SK-N-SH (cell line): ENCODE measurements around the gene MRAP2. TPM values are rescaled to one million over a fixed set of nuclear protein-coding genes. Genes with fewer than 3 reads are reported as not detected.
"Not testable (repeated sequence)": the region's sequence is repeated elsewhere in the genome, so short reads cannot be mapped to it uniquely, and the experiment has no call there.

Source experiments
- CTCF ChIA-PET: fragments of 300-600, 350-600 bp; formaldehyde crosslinking; extraction: SDS; loops from one replicate; lab custom pipeline; 2021; lab: Yijun Ruan, JAX
- POLR2A ChIA-PET: fragments of 350-600 bp; sonication (Branson Sonifier 250); formaldehyde crosslinking; extraction: SDS; loops from one replicate; lab custom pipeline; 2020; ENCODE audit warnings: antibody characterized with exemption, inconsistent platforms; lab: Yijun Ruan, JAX
- DNase-seq: peaks from one replicate; pipeline ENCODE4 v3.0.0; 2012
- H2AFZ ChIP-seq: fragments of 200-600 bp; sonication (generic); 2 replicates; pipeline ENCODE4 v1.8.1; 2016; ENCODE audit warnings: antibody characterized with exemption, mild to moderate bottlenecking, low read depth
- H3F3A ChIP-seq: fragments of 200-600 bp; sonication (generic); replicated peaks from 2 replicates; pipeline ENCODE3; 2016; ENCODE audit warnings: antibody characterized with exemption, mild to moderate bottlenecking; ENCODE audit not compliant: insufficient read depth
- H3K27ac ChIP-seq, 2 experiments: fragments of 200-500 bp in 1 of 2; fragments of 200-600 bp in 1 of 2; sonication (Bioruptor generic) in 1 of 2; sonication (generic), shearing (Covaris generic) in 1 of 2; 2 replicates each; pipeline versions ENCODE4 v1.5.1 to v1.6.1; 2014 to 2016; ENCODE audit warnings: low read depth in 2 of 2, inconsistent platforms in 1 of 2, low read length in 1 of 2, mild to moderate bottlenecking in 1 of 2, mixed read lengths in 1 of 2
- H3K27me3 ChIP-seq: fragments of 200-600 bp; sonication (generic), shearing (Covaris generic); 2 replicates; pipeline ENCODE4 v1.6.1; 2016; ENCODE audit warnings: mixed run types; ENCODE audit not compliant: insufficient read depth
- H3K36me3 ChIP-seq, 2 experiments: fragments of 200-500 bp in 1 of 2; fragments of 200-600 bp in 1 of 2; sonication (Bioruptor generic) in 1 of 2; sonication (generic) in 1 of 2; replicated peaks in 1 of 2; 2 replicates each; pipeline versions ENCODE3 to v1.5.1; 2014 to 2016; ENCODE audit warnings: low read length in 1 of 2, mild to moderate bottlenecking in 1 of 2; ENCODE audit not compliant: insufficient read depth in 2 of 2, control insufficient read depth in 1 of 2
- H3K4me1 ChIP-seq, 2 experiments: fragments of 200-500 bp in 1 of 2; fragments of 200-600 bp in 1 of 2; sonication (Bioruptor generic) in 1 of 2; sonication (generic), shearing (Covaris generic) in 1 of 2; 2 replicates each; pipeline versions ENCODE4 v1.5.1 to v1.6.1; 2014 to 2016; ENCODE audit warnings: low read depth in 1 of 2, low read length in 1 of 2, mixed run types in 1 of 2; ENCODE audit not compliant: insufficient read depth in 2 of 2, control insufficient read depth in 1 of 2
- H3K4me2 ChIP-seq: fragments of 200-600 bp; sonication (generic), shearing (Covaris generic); 2 replicates; pipeline ENCODE4 v1.6.1; 2017; ENCODE audit warnings: mixed run types
- H3K4me3 ChIP-seq, 2 experiments: fragments of 200-500 bp in 1 of 2; fragments of 200-600 bp in 1 of 2; sonication (Bioruptor generic) in 1 of 2; sonication (generic), shearing (Covaris generic) in 1 of 2; 2 replicates each; pipeline versions ENCODE4 v1.5.1 to v1.8.1; 2014 to 2016; ENCODE audit warnings: low read depth in 2 of 2, inconsistent platforms in 1 of 2, low read length in 1 of 2, mild to moderate bottlenecking in 1 of 2, mixed read lengths in 1 of 2, moderate library complexity in 1 of 2
- H3K79me2 ChIP-seq: fragments of 200-600 bp; sonication (generic); 2 replicates; pipeline ENCODE4 v1.8.1; 2017; ENCODE audit warnings: mild to moderate bottlenecking; ENCODE audit not compliant: insufficient read depth
- H3K9ac ChIP-seq: fragments of 200-600 bp; sonication (generic); 2 replicates; pipeline ENCODE4 v1.6.1; 2017; ENCODE audit warnings: mixed run types
- H3K9me2 ChIP-seq: fragments of 200-600 bp; sonication (generic); 2 replicates; pipeline ENCODE4 v1.6.1; 2017; ENCODE audit warnings: mixed run types
- H3K9me3 ChIP-seq: fragments of 200-600 bp; sonication (generic); 2 replicates; pipeline ENCODE4 v1.6.1; 2017; ENCODE audit warnings: mixed run types, mild to moderate bottlenecking, moderate library complexity
- H4K20me1 ChIP-seq: fragments of 200-600 bp; sonication (generic); 2 replicates; pipeline ENCODE4 v1.6.1; 2017; ENCODE audit warnings: mild to moderate bottlenecking, mixed run types; ENCODE audit not compliant: insufficient read depth
- ELF1 ChIP-seq: IDR thresholded peaks from 2 replicates; pipeline ENCODE4 v1.4.0; 2012
- EP300 ChIP-seq, 2 experiments: IDR thresholded peaks; 2 replicates each; pipeline versions ENCODE4 v1.4.0 to v1.6.1; 2012; ENCODE audit warnings: borderline replicate concordance in 1 of 2, low read depth in 1 of 2, low read length in 1 of 2
- EZH2phosphoT487 ChIP-seq: fragments of 200-600 bp; sonication (generic); IDR thresholded peaks from 2 replicates; pipeline ENCODE4 v1.6.1; 2017; ENCODE audit warnings: low read depth, mixed run types, mild to moderate bottlenecking, antibody characterized with exemption, moderate library complexity, borderline replicate concordance
- FOSL2 ChIP-seq: IDR thresholded peaks from 2 replicates; pipeline ENCODE4 v1.4.0; 2012; ENCODE audit warnings: low read depth, mild to moderate bottlenecking, moderate library complexity, borderline replicate concordance
- FOXJ3 ChIP-seq: sonication (generic); formaldehyde crosslinking; IDR thresholded peaks from 2 replicates; pipeline ENCODE4 v1.5.1; 2020; ENCODE audit warnings: mild to moderate bottlenecking, missing genetic modification reagents
- FOXM1 ChIP-seq: IDR thresholded peaks from 2 replicates; pipeline ENCODE4 v1.4.0; 2012; ENCODE audit warnings: low read depth, mild to moderate bottlenecking
- GABPA ChIP-seq: IDR thresholded peaks from 2 replicates; pipeline ENCODE4 v1.4.0; 2012; ENCODE audit warnings: low read depth, mild to moderate bottlenecking
- GATA2 ChIP-seq: sonication (generic); formaldehyde crosslinking; IDR thresholded peaks from 2 replicates; pipeline ENCODE4 v1.5.0; 2020; ENCODE audit warnings: mild to moderate bottlenecking, missing genetic modification reagents
- MXI1 ChIP-seq: IDR thresholded peaks from 2 replicates; pipeline ENCODE4 v1.6.1; 2012; ENCODE audit warnings: mild to moderate bottlenecking, low read depth, low read length, improper control_type of control experiment
- POLR2AphosphoS5 ChIP-seq: IDR thresholded peaks from 2 replicates; pipeline ENCODE4 v1.6.1; 2012; ENCODE audit warnings: low read depth, low read length
- RXRA ChIP-seq: IDR thresholded peaks from 2 replicates; pipeline ENCODE4 v1.4.0; 2012; ENCODE audit warnings: low read depth, mild to moderate bottlenecking, borderline replicate concordance
- SIN3A ChIP-seq: IDR thresholded peaks from 2 replicates; pipeline ENCODE4 v1.6.1; 2012; ENCODE audit warnings: low read depth, mild to moderate bottlenecking, low read length, moderate library complexity, borderline replicate concordance
- SMC3 ChIP-seq: IDR thresholded peaks from 2 replicates; pipeline ENCODE4 v1.6.1; 2012; ENCODE audit warnings: low read depth, low read length, improper control_type of control experiment
- TAF1 ChIP-seq: IDR thresholded peaks from 2 replicates; pipeline ENCODE4 v1.6.1; 2012; ENCODE audit warnings: low read depth, mild to moderate bottlenecking, low read length, moderate library complexity, borderline replicate concordance
- WGBS: methylation state at CpG from one replicate; pipeline ENCODE4 v1.1.6; 2017; ENCODE audit warnings: low lambda C conversion rate; 5-methylcytosine and 5-hydroxymethylcytosine counted together
- polyA plus RNA-seq, 3 experiments: library from polyadenylated mRNA; depleted of rRNA; stranded (reverse); fragments of >200 nt; gene quantifications; 2 replicates each; pipeline ENCODE4 v1.2.3, GENCODE V29; 2012
- TF ChIP-seq, protein P1 (sequence below): fragments of 150-350 bp; IDR thresholded peaks from 2 replicates; pipeline ENCODE4 v1.6.1; 2016; ENCODE audit warnings: mild to moderate bottlenecking, low read depth, low read length
- TF ChIP-seq, protein P2 (sequence below): IDR thresholded peaks from 2 replicates; pipeline ENCODE4 v1.6.1; 2012; ENCODE audit warnings: mild to moderate bottlenecking, low read depth, low read length, moderate library complexity
- TF ChIP-seq, protein P3 (sequence below): fragments of 150-350 bp; IDR thresholded peaks from 2 replicates; pipeline ENCODE4 v1.6.1; 2017; ENCODE audit warnings: antibody characterized with exemption, low read length, low read depth, borderline replicate concordance
- TF ChIP-seq, protein P4 (sequence below): IDR thresholded peaks from 2 replicates; pipeline ENCODE4; 2012

Gene MRAP2
- polyA plus RNA-seq, 1 of the 3 experiments (the other 2 are of a cell fraction), result 0.12 TPM

DNA sequence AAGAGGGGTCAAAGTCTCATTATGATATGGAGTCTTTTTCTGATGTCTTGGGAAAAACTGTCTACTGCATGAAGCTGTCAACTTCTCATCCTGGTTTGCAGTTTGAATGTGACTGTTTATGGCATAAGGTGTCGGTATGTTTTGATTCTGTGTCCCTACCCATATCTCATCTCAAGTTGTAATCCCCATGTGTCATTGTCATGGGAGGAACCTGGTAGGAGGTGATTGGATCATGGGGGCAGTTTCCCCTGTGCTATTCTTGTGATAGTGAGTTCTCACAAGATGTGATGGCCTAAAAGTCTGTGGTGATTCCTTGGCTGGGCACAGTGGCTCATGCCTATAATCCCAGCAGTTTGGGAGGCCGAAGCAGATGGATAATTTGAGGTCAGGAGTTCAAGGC is 47.6 kb downstream of the MRAP2 start (continued):
- TF ChIP-seq SMC3, result no peak
- no peak for TF ChIP-seq FOSL2
- TF ChIP-seq MXI1, result no peak
- TF ChIP-seq TAF1, result no peak
- TF ChIP-seq, protein P1, sequence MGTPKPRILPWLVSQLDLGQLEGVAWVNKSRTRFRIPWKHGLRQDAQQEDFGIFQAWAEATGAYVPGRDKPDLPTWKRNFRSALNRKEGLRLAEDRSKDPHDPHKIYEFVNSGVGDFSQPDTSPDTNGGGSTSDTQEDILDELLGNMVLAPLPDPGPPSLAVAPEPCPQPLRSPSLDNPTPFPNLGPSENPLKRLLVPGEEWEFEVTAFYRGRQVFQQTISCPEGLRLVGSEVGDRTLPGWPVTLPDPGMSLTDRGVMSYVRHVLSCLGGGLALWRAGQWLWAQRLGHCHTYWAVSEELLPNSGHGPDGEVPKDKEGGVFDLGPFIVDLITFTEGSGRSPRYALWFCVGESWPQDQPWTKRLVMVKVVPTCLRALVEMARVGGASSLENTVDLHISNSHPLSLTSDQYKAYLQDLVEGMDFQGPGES, result no peak
- TF ChIP-seq, protein P2, sequence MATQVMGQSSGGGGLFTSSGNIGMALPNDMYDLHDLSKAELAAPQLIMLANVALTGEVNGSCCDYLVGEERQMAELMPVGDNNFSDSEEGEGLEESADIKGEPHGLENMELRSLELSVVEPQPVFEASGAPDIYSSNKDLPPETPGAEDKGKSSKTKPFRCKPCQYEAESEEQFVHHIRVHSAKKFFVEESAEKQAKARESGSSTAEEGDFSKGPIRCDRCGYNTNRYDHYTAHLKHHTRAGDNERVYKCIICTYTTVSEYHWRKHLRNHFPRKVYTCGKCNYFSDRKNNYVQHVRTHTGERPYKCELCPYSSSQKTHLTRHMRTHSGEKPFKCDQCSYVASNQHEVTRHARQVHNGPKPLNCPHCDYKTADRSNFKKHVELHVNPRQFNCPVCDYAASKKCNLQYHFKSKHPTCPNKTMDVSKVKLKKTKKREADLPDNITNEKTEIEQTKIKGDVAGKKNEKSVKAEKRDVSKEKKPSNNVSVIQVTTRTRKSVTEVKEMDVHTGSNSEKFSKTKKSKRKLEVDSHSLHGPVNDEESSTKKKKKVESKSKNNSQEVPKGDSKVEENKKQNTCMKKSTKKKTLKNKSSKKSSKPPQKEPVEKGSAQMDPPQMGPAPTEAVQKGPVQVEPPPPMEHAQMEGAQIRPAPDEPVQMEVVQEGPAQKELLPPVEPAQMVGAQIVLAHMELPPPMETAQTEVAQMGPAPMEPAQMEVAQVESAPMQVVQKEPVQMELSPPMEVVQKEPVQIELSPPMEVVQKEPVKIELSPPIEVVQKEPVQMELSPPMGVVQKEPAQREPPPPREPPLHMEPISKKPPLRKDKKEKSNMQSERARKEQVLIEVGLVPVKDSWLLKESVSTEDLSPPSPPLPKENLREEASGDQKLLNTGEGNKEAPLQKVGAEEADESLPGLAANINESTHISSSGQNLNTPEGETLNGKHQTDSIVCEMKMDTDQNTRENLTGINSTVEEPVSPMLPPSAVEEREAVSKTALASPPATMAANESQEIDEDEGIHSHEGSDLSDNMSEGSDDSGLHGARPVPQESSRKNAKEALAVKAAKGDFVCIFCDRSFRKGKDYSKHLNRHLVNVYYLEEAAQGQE, result no peak
- TF ChIP-seq FOXM1, result no peak
- TF ChIP-seq POLR2AphosphoS5, result no peak
- no peak for TF ChIP-seq FOXJ3 (CRISPR knock-in tag)
- TF ChIP-seq EP300 (IDR thresholded peaks at IDR 0.05; ENCODE audit: borderline replicate concordance in 1 of 2, low read depth in 1 of 2, low read length in 1 of 2), result no peak
- TF ChIP-seq RXRA, result no peak
- no peak for TF ChIP-seq GATA2 (CRISPR knock-in tag)
- no peak for TF ChIP-seq EZH2phosphoT487
- TF ChIP-seq, all 33 proteins: peak for 0

DNA sequence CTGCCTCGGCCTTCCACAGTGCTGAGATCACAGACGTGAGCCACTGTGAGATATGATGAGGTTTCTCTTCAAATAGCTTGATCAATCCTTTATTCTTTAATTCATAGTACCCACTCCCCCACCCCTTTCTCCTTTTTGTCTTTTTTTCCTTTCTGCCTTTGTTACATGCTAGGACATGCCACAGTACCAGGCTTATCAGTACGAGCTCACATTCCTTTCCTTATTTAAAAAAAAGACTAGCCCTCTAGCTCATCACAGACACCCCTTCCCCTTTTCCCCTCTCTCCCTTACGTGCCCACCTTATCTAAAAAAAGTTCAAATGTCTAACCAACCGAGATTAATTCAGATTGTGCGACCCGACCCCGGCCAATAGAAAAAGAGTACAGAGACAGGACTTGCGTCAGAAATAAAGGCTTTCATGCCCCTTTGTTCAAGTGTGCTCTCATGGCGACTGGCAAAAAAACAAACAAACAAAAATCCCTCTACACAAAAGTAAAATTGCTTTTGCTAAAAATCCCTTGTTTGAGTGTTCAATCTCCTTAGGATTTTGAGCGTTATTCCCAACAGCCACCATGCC is 49.2 kb downstream of the MRAP2 start:
- Histone ChIP-seq H3K27ac (no peak overlapping the region), H3K79me2 (no peaks in the 10 kb centered on the region), H2AFZ (0 out of 2 replicates have a peak overlapping the region, but pooled peaks have one; percentile 68), H3K9me2 (no peaks in the 10 kb centered on the region), H3K4me3 (no peak overlapping the region), H3K27me3 (no peaks in the 10 kb centered on the region), H3K9ac (no peak overlapping the region), H3K4me1 (no peaks in the 10 kb centered on the region; a peak in 1 of 4 replicates), H3K4me2 (no peak overlapping the region), H3F3A (no peaks in the 10 kb centered on the region), H4K20me1 (no peaks in the 10 kb centered on the region), H3K36me3 (no peaks in the 10 kb centered on the region), H3K9me3 (no peaks in the 10 kb centered on the region)
- ChIA-PET POLR2A (no interaction called here), CTCF (interaction anchor here (0.6 to 1.3 kb wide), 2 partner anchors 8 to 10 kb away, joined by 3 read pairs; no protein-coding TSS in a partner anchor)
- TF ChIP-seq MXI1 (no peak), FOSL2 (no peak), GATA2 (CRISPR knock-in tag) (no peak), EZH2phosphoT487 (no peak), EP300 (IDR thresholded peaks at IDR 0.05; ENCODE audit: borderline replicate concordance in 1 of 2, low read depth in 1 of 2, low read length in 1 of 2) (no peak), RXRA (no peak), ELF1 (no peak), SIN3A (no peak), GABPA (no peak)
- TF ChIP-seq, protein P1, result no peak
- TF ChIP-seq, protein P3, sequence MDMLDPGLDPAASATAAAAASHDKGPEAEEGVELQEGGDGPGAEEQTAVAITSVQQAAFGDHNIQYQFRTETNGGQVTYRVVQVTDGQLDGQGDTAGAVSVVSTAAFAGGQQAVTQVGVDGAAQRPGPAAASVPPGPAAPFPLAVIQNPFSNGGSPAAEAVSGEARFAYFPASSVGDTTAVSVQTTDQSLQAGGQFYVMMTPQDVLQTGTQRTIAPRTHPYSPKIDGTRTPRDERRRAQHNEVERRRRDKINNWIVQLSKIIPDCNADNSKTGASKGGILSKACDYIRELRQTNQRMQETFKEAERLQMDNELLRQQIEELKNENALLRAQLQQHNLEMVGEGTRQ, result no peak
- TF ChIP-seq, protein P4, sequence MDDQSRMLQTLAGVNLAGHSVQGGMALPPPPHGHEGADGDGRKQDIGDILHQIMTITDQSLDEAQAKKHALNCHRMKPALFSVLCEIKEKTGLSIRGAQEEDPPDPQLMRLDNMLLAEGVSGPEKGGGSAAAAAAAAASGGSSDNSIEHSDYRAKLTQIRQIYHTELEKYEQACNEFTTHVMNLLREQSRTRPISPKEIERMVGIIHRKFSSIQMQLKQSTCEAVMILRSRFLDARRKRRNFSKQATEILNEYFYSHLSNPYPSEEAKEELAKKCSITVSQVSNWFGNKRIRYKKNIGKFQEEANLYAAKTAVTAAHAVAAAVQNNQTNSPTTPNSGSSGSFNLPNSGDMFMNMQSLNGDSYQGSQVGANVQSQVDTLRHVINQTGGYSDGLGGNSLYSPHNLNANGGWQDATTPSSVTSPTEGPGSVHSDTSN, result no peak
- WGBS, result 58% methylated on average over 11 of the region's 11 CpGs
- DNase-seq, result no peak

DNA sequence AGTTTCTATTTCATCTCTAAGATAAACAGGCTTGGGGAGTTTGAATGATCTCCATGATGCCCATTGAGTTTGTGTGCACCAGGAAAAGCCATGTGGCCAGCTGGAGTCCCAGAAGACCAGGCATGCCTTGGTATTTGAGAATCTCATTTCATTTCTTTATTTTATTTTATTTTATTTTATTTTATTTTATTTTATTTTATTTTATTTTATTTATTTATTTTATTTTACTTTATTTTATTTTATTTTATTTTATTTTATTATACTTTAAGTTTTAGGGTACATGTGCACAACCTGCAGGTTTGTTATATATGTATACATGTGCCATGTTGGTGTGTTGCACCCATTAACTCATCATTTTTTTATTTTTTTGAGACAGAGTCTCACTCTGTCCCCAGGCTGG is 51.1 kb downstream of the MRAP2 start:
- DNase-seq, H3K9me3 ChIP-seq, H3K4me1 ChIP-seq, H3K9ac ChIP-seq, H3K36me3 ChIP-seq, H3K4me3 ChIP-seq, H3K79me2 ChIP-seq, H3K27ac ChIP-seq, CTCF ChIA-PET, H3K27me3 ChIP-seq, H3K9me2 ChIP-seq, H3F3A ChIP-seq, H3K4me2 ChIP-seq, H2AFZ ChIP-seq, H4K20me1 ChIP-seq, POLR2A ChIA-PET: not testable (repeated sequence)
